GM18498 (cell line): ENCODE measurements around the gene ZFAND3.
"Not testable (repeated sequence)": the region's sequence is repeated elsewhere in the genome, so short reads cannot be mapped to it uniquely, and the experiment has no call there.

Experiments
- ATAC-seq: cut with Tn5 transposase; IDR thresholded peaks from one replicate; pipeline ENCODE4 v1.9.1; 2021; ENCODE audit warnings: mild to moderate bottlenecking, moderate library complexity; ENCODE audit not compliant: unreplicated experiment

Gene ZFAND3

GRCh38 chr6:37990762-37991525 is 171.4 kb downstream of the ZFAND3 start:
- no peak for ATAC-seq

GRCh38 chr6:37992749-37993148 is 173.2 kb downstream of the ZFAND3 start:
- ATAC-seq: no peak

- ATAC-seq: not testable (repeated sequence)
Measured at GRCh38 chr6:37993194-37993593, 173.7 kb downstream of the ZFAND3 start.

- no peak for ATAC-seq
Measured at GRCh38 chr6:37993596-37993995, 174.1 kb downstream of the ZFAND3 start.

GRCh38 chr6:37994223-37994622 is 174.7 kb downstream of the ZFAND3 start:
- no peak for ATAC-seq

- ATAC-seq: no peak
Measured at GRCh38 chr6:37998366-37998765, 178.8 kb downstream of the ZFAND3 start.

- no peak for ATAC-seq
Measured at GRCh38 chr6:38001386-38001785, 181.9 kb downstream of the ZFAND3 start.

GRCh38 chr6:38004908-38005307 is 185.4 kb downstream of the ZFAND3 start:
- ATAC-seq: no peak

GRCh38 chr6:38011937-38012336 is 192.4 kb downstream of the ZFAND3 start:
- ATAC-seq: no peak

- no peak for ATAC-seq
Measured at GRCh38 chr6:38012573-38012972, 193.0 kb downstream of the ZFAND3 start.

GRCh38 chr6:38015341-38015740 is 195.8 kb downstream of the ZFAND3 start:
- ATAC-seq: no peak

GRCh38 chr6:38016824-38017223 is 197.3 kb downstream of the ZFAND3 start:
- ATAC-seq: no peak

- no peak for ATAC-seq
Measured at GRCh38 chr6:38018755-38019165, 199.2 kb downstream of the ZFAND3 start.

GRCh38 chr6:38020593-38020992 is 201.1 kb downstream of the ZFAND3 start:
- ATAC-seq: no peak

- ATAC-seq: no peak
Measured at GRCh38 chr6:38021029-38021428, 201.5 kb downstream of the ZFAND3 start.

GRCh38 chr6:38021571-38021970 is 202.0 kb downstream of the ZFAND3 start:
- ATAC-seq: no peak

GRCh38 chr6:38022688-38023087 is 203.2 kb downstream of the ZFAND3 start:
- ATAC-seq: no peak

GRCh38 chr6:38024908-38025307 is 205.4 kb downstream of the ZFAND3 start:
- ATAC-seq: no peak

- ATAC-seq: no peak
Measured at GRCh38 chr6:38025451-38025850, 205.9 kb downstream of the ZFAND3 start.

GRCh38 chr6:38027685-38028373 is 208.3 kb downstream of the ZFAND3 start:
- no peak for ATAC-seq

GRCh38 chr6:38030380-38030779 is 210.9 kb downstream of the ZFAND3 start:
- no peak for ATAC-seq

- ATAC-seq: no peak
Measured at GRCh38 chr6:38032797-38033196, 213.3 kb downstream of the ZFAND3 start.
